H1 (cell line): Measurements from ENCODE around the gene ANO6. TPM values are rescaled to one million over a fixed set of nuclear protein-coding genes. Genes with fewer than 3 reads are reported as not detected.

Source experiments
- BACH1 ChIP-seq: IDR thresholded peaks from 2 replicates; pipeline ENCODE4 v1.6.1; 2012; ENCODE audit warnings: low read length, improper control_type of control experiment
- BRCA1 ChIP-seq: IDR thresholded peaks from 2 replicates; pipeline ENCODE4 v1.6.1; 2012; ENCODE audit warnings: low read depth, low read length, improper control_type of control experiment
- CHD2 ChIP-seq: IDR thresholded peaks from 2 replicates; pipeline ENCODE4 v1.6.1; 2012; ENCODE audit warnings: low read length, improper control_type of control experiment
- CHD7 ChIP-seq: fragments of 300-600 bp; sonication (generic); IDR thresholded peaks from 2 replicates; pipeline ENCODE4 v1.7.1; 2012; ENCODE audit warnings: low read length, moderate library complexity, mild to moderate bottlenecking, inconsistent platforms; ENCODE audit not compliant: insufficient replicate concordance
- EZH2 ChIP-seq: fragments of 200-600 bp; sonication (generic); IDR thresholded peaks from 2 replicates; pipeline ENCODE4 v1.7.1; 2012; ENCODE audit warnings: low read depth, mild to moderate bottlenecking, moderate library complexity, low read length, inconsistent platforms; ENCODE audit not compliant: severe bottlenecking
- KDM1A ChIP-seq: fragments of 200-600, 300-600 bp; sonication (generic); IDR thresholded peaks from 2 replicates; pipeline ENCODE4 v1.7.1; 2016; ENCODE audit warnings: mild to moderate bottlenecking, low read length, borderline replicate concordance
- PHF8 ChIP-seq: fragments of 200-600 bp; sonication (generic); conservative IDR thresholded peaks from 2 replicates; pipeline ENCODE4 v1.7.1; 2012; ENCODE audit warnings: low read depth, mild to moderate bottlenecking, inconsistent platforms, low read length, moderate library complexity
- POLR2A ChIP-seq, 2 experiments: IDR thresholded peaks; 1 replicate in 1 of 2; 2 replicates in 1 of 2; pipeline ENCODE4 v1.6.1; 2011; ENCODE audit warnings: low read depth in 2 of 2, low read length in 2 of 2, mild to moderate bottlenecking in 2 of 2; ENCODE audit errors: control extremely low read depth in 1 of 2
- RFX5 ChIP-seq: IDR thresholded peaks from 2 replicates; pipeline ENCODE4 v1.6.1; 2011; ENCODE audit warnings: low read depth, low read length, improper control_type of control experiment, borderline replicate concordance
- SP2 ChIP-seq: IDR thresholded peaks from 2 replicates; pipeline ENCODE4 v1.6.1; 2012; ENCODE audit warnings: mild to moderate bottlenecking, low read length, inconsistent platforms
- YY1 ChIP-seq: IDR thresholded peaks from 2 replicates; pipeline ENCODE4 v1.6.1; 2011; ENCODE audit warnings: low read depth, mild to moderate bottlenecking, low read length
- polyA plus RNA-seq, 7 experiments: library from polyadenylated mRNA; depleted of rRNA in 3 of 7; stranded (reverse) in 5 of 7; unstranded in 2 of 7; fragments of >200 nt in 5 of 7; fragments of 200-250 nt in 2 of 7; gene quantifications; 1 replicate in 5 of 7; 2 replicates in 1 of 7; 4 replicates in 1 of 7; pipeline versions ENCODE4 v1.2.1 to v1.2.3, GENCODE V29; 2011 to 2013; ENCODE audit warnings: missing spikeins in 2 of 7, mixed read lengths in 2 of 7
- total RNA-seq: library from RNA; stranded (reverse); fragmentation: NEBNext Ultra II Directional; extraction: Animal tissue kit (Norgen Biotek cat#: 25700); gene quantifications from 2 replicates; pipeline ENCODE4 v1.2.1, GENCODE V29; 2021

The ANO6 gene
- total and polyA plus RNA-seq, 2 of the 8 experiments (the other 6 are each of a cell fraction or from before 2014, with no cell fraction given) = 15.1 to 39.7 TPM

- no peak for TF ChIP-seq EZH2
- TF ChIP-seq PHF8 = peak; percentile 48
- TF ChIP-seq YY1 = no peak
- TF ChIP-seq RFX5 = no peak
- no peak for TF ChIP-seq BRCA1
- TF ChIP-seq CHD7 = no peak
- no peak for TF ChIP-seq SP2
- TF ChIP-seq KDM1A = no peak
- no peak for TF ChIP-seq CHD2
- no peak for TF ChIP-seq BACH1
- peak; percentile 74 to 80 for TF ChIP-seq POLR2A (IDR thresholded peaks at IDR 0.05; ENCODE audit: control extremely low read depth in 1 of 2, low read depth in 2 of 2, low read length in 2 of 2)
These were observed at the start of gene ANO6 (continued) for GRCh38 chr12:45215419-45216229.
